ENCODE measurements around the gene IL4I1. TPM values are rescaled to one million over a fixed set of nuclear protein-coding genes. Genes with fewer than 3 reads are reported as not detected.

IL4I1 gene
- total RNA-seq, 1 experiment from 2014 or later, result 0.61 TPM

DNA sequence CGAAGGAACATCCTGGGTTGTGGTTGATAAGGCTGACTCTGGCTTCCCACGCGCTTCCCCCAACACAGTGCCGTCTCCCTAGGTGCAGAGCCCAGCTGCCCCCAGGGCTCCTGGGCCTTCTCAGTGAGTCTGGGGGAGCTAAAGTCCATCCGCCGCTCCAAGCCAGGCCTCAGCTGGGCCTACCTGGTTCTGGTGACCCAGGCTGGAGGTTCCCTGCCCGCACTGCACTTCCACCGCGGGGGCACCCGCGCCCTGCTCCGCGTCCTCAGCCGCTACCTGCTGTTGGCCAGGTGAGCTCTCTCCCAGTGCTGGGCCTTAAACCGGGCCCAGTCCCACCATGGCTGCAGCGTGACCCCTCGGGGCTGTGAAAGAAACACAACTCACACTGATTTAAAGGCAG, 15.5 kb downstream of the IL4I1 start:
- Histone ChIP-seq H3K23me2 (ENCODE audit: insufficient read length, low read depth, low read length, poor library complexity, severe bottlenecking) (peaks cover 6% of the 10 kb centered on the region), H2BK12ac (ENCODE audit: insufficient read length, low read depth, low read length) (no peak overlapping the region), H3K79me2 (ENCODE audit: insufficient read depth, low read length) (no peaks in the 10 kb centered on the region), H3K18ac (ENCODE audit: insufficient read length, low read depth, low read length) (no peak overlapping the region), H4K5ac (ENCODE audit: insufficient read length, low read depth, low read length) (no peak overlapping the region), H4K20me1 (ENCODE audit: control insufficient read depth, insufficient read depth, insufficient read length) (no peaks in the 10 kb centered on the region), H3K4me2 (ENCODE audit: insufficient read depth, insufficient read length, low read length) (no peak overlapping the region), H3K9me3 (ENCODE audit: control insufficient read depth, low read depth, low read length) (no peaks in the 10 kb centered on the region), H4K8ac (replicated peaks; ENCODE audit: insufficient read length, low read depth, low read length) (no peak overlapping the region), H4K91ac (ENCODE audit: insufficient read length, low read depth, low read length) (no peak overlapping the region), H3K79me1 (ENCODE audit: insufficient read depth, low read depth, low read length, poor library complexity, severe bottlenecking) (no peaks in the 10 kb centered on the region), H2BK120ac (ENCODE audit: low read depth, low read length, poor library complexity, severe bottlenecking) (no peak overlapping the region), H3K9ac (ENCODE audit: extremely low read depth, insufficient read length, low read length) (no peak overlapping the region), H2AFZ (ENCODE audit: low read length) (no peak overlapping the region), H3K4me1 (ENCODE audit: insufficient read depth, low read length) (no peaks in the 10 kb centered on the region), H2BK15ac (ENCODE audit: low read depth, low read length) (no peak overlapping the region), H3K27me3 (ENCODE audit: insufficient read depth, low read length) (no peaks in the 10 kb centered on the region), H2AK5ac (ENCODE audit: insufficient read length, low read length) (no peak overlapping the region), H3K4ac (ENCODE audit: low read depth, low read length) (no peak overlapping the region), H3K56ac (ENCODE audit: insufficient read length, low read depth, low read length) (no peak overlapping the region), H3K23ac (ENCODE audit: insufficient read length, low read depth, low read length) (no peak overlapping the region), H2BK20ac (ENCODE audit: low read depth, low read length, poor library complexity, severe bottlenecking) (no peak overlapping the region), H3K14ac (ENCODE audit: insufficient read depth, low read length) (no peak overlapping the region), H3K27ac (ENCODE audit: insufficient read length, low read depth, low read length) (no peak overlapping the region), H2BK5ac (ENCODE audit: insufficient read length, low read length) (no peak overlapping the region), H3T11ph (ENCODE audit: low read length) (no peak overlapping the region)
- no peaks in the 10 kb centered on the region for H3K27me3 Mint-ChIP-seq (ENCODE audit: low read depth)
- TF ChIP-seq, protein P1, sequence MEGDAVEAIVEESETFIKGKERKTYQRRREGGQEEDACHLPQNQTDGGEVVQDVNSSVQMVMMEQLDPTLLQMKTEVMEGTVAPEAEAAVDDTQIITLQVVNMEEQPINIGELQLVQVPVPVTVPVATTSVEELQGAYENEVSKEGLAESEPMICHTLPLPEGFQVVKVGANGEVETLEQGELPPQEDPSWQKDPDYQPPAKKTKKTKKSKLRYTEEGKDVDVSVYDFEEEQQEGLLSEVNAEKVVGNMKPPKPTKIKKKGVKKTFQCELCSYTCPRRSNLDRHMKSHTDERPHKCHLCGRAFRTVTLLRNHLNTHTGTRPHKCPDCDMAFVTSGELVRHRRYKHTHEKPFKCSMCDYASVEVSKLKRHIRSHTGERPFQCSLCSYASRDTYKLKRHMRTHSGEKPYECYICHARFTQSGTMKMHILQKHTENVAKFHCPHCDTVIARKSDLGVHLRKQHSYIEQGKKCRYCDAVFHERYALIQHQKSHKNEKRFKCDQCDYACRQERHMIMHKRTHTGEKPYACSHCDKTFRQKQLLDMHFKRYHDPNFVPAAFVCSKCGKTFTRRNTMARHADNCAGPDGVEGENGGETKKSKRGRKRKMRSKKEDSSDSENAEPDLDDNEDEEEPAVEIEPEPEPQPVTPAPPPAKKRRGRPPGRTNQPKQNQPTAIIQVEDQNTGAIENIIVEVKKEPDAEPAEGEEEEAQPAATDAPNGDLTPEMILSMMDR (conservative IDR thresholded peaks at IDR 0.05), result no peak
- no peaks in the 10 kb centered on the region for H3K9me3 Mint-ChIP-seq
- H3K36me3 Mint-ChIP-seq (ENCODE audit: insufficient read depth in 1 of 3, low read depth in 3 of 3), result peaks cover 53 to 67% (median 67%) of the 10 kb centered on the region in 3 experiments
- no peak overlapping the region; a peak in 1 of 5 replicates for H3K4me3 Mint-ChIP-seq
- no peak for DNase-seq
- H3K4me1 Mint-ChIP-seq, result peaks cover 11 to 16% of the 10 kb centered on the region in 2 experiments
- H3K27ac Mint-ChIP-seq, result no peak overlapping the region
- no CpG with 5 or more reads among the region's 17 CpGs for WGBS (ENCODE audit: extremely low coverage, insufficient read length, low lambda C conversion rate)

Data from H9 (cell line).